A549 (cell line): ENCODE data around the gene BTK.

ENCODE experiments used
- CTCF ChIP-seq: fragments of >200 bp; sonication (Bioruptor Twin); formaldehyde crosslinking; IDR thresholded peaks from 3 replicates; pipeline ENCODE4 v1.5.1; 2016
- EP300 ChIP-seq, 2 experiments: fragments of >200 bp; sonication (Bioruptor Twin); formaldehyde crosslinking; IDR thresholded peaks; 2 replicates in 1 of 2; 3 replicates in 1 of 2; pipeline ENCODE4 v1.6.1; 2016 to 2017
- ESRRA ChIP-seq: fragments of 150-350 bp; IDR thresholded peaks from 2 replicates; pipeline ENCODE4 v1.6.1; 2014; ENCODE audit warnings: mild to moderate bottlenecking, low read length, borderline replicate concordance
- MAX ChIP-seq: IDR thresholded peaks from 2 replicates; pipeline ENCODE4 v1.6.1; 2012
- MYC ChIP-seq: IDR thresholded peaks from 2 replicates; pipeline ENCODE4 v1.6.1; 2012; ENCODE audit warnings: mild to moderate bottlenecking, inconsistent platforms, low read length, improper control_type of control experiment, borderline replicate concordance
- NPAS2 ChIP-seq: fragments of 250-450 bp; sonication (Bioruptor Pico); IDR thresholded peaks from 2 replicates; pipeline ENCODE4 v1.8.0; 2022; ENCODE audit warnings: mild to moderate bottlenecking, moderate library complexity, borderline replicate concordance
- POLR2A ChIP-seq: IDR thresholded peaks from 2 replicates; pipeline ENCODE4 v1.6.1; 2012; ENCODE audit warnings: mild to moderate bottlenecking, low read length
- REST ChIP-seq: fragments of 200-600 bp; sonication (generic); IDR thresholded peaks from 2 replicates; pipeline ENCODE4 v1.6.1; 2016; ENCODE audit warnings: antibody characterized with exemption, mild to moderate bottlenecking, moderate library complexity
- RFX5 ChIP-seq: fragments of 450-650 bp; IDR thresholded peaks from 2 replicates; pipeline ENCODE4 v1.7.1; 2014; ENCODE audit warnings: antibody characterized with exemption, mild to moderate bottlenecking, moderate library complexity
- SMC3 ChIP-seq: fragments of >200 bp; sonication (Bioruptor Twin); formaldehyde crosslinking; IDR thresholded peaks from 3 replicates; pipeline ENCODE4 v1.6.1; 2018; ENCODE audit warnings: inconsistent platforms
- USF2 ChIP-seq: fragments of 450-650 bp; IDR thresholded peaks from 2 replicates; pipeline ENCODE4 v1.6.1; 2014; ENCODE audit warnings: antibody characterized with exemption

- TF ChIP-seq USF2: no peak
- TF ChIP-seq RFX5: no peak
- TF ChIP-seq NPAS2 (CRISPR knock-in tag): no peak
- peak; percentile 67 for TF ChIP-seq CTCF
- no peak for TF ChIP-seq SMC3
- peak; percentile 98 for TF ChIP-seq MAX
- no peak; the same call in 1 of the 2 replicates for TF ChIP-seq ESRRA
- peak; percentile 40; the same call in 1 of the 2 replicates for TF ChIP-seq REST
- peak; percentile 93 for TF ChIP-seq POLR2A
- no peak for TF ChIP-seq EP300 (IDR thresholded peaks at IDR 0.05)
- peak; percentile 96 for TF ChIP-seq MYC
Measured at GRCh38 chrX:101390664-101391525, 4.9 kb upstream of the BTK start, which contains the start of gene RPL36A.
